Tibial artery (tissue), 4 donors: Measurements from ENCODE around the gene SPOCK2.

ENCODE experiments used
- DNase-seq, 2 donors: peaks; one replicate each; pipeline ENCODE4 v3.0.0-alpha.2; 2019
- H3K27ac ChIP-seq, 2 donors: fragments of 200-600 bp; sonication (generic) in 1 of 2; 1 replicate in 1 of 2; 2 replicates in 1 of 2; pipeline ENCODE4 v1.5.1; 2018 to 2019; ENCODE audit warnings: mild to moderate bottlenecking in 1 of 2
- H3K27me3 ChIP-seq, 2 donors: fragments of 200-600 bp; sonication (generic) in 1 of 2; one replicate each; pipeline versions ENCODE4 v1.5.1 to v1.6.0; 2016 to 2019
- H3K36me3 ChIP-seq, 3 donors: fragments of 200-600 bp; sonication (generic) in 2 of 3; one replicate each; pipeline ENCODE4 v1.5.1; 2016 to 2019; ENCODE audit warnings: mild to moderate bottlenecking in 2 of 3
- H3K4me1 ChIP-seq, 4 donors: fragments of 200-600 bp; sonication (generic) in 2 of 4; 1 replicate in 3 of 4; 2 replicates in 1 of 4; pipeline ENCODE4 v1.5.1; 2016 to 2019
- H3K4me3 ChIP-seq, 2 donors: fragments of 200-600 bp; sonication (generic) in 1 of 2; 1 replicate in 1 of 2; 2 replicates in 1 of 2; pipeline ENCODE4 v1.5.1; 2018 to 2019; ENCODE audit warnings: mild to moderate bottlenecking in 2 of 2
- H3K9me3 ChIP-seq, 3 donors: fragments of 200-600 bp; sonication (generic) in 1 of 3; one replicate each; pipeline ENCODE4 v1.5.1; 2016 to 2019
- intact Hi-C: fragments of 100-400 bp; cut with DNase I; formaldehyde crosslinking; loops from one replicate; pipeline ENCODE4 v1.15.0; 2023; ENCODE audit warnings: low total_unique reads
- TF ChIP-seq, protein P1 (sequence below), 2 experiments: fragments of 200-600 bp in 1 of 2; fragments of 450-650 bp in 1 of 2; IDR thresholded peaks; one replicate each; pipeline ENCODE4 v1.5.1; 2017 to 2019; ENCODE audit warnings: antibody characterized with exemption in 2 of 2, mild to moderate bottlenecking in 1 of 2, moderate library complexity in 1 of 2

SPOCK2 gene

DNA sequence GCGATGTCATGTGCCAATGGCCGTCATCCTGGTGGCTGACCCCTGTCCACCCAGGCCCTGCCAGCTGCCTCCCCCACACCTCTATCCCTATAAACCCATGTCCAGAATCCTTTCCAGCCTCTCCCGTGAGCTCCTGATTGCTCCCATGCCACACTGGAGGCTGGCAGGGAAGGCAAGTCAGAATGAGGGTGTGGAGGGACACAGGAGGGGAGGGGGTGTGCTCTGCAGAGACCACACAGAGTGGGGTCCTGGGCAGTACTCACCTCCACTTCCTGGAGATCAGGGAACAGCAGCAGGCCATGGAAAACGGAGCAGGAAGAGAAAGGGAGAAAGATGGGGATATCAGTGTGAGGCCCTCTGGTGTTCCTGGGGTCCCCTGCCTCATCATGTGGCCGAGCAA is 15.7 kb downstream of the SPOCK2 start:
- intact Hi-C loops, result no loop called here
- peaks cover 0 to 7% (median 0%) of the 10 kb centered on the region in 3 donors for H3K9me3 ChIP-seq
- H3K27me3 ChIP-seq, result peaks cover 0 to 3% of the 10 kb centered on the region in 2 donors
- H3K4me1 ChIP-seq, result no peaks in the 10 kb centered on the region
- TF ChIP-seq, protein P1, sequence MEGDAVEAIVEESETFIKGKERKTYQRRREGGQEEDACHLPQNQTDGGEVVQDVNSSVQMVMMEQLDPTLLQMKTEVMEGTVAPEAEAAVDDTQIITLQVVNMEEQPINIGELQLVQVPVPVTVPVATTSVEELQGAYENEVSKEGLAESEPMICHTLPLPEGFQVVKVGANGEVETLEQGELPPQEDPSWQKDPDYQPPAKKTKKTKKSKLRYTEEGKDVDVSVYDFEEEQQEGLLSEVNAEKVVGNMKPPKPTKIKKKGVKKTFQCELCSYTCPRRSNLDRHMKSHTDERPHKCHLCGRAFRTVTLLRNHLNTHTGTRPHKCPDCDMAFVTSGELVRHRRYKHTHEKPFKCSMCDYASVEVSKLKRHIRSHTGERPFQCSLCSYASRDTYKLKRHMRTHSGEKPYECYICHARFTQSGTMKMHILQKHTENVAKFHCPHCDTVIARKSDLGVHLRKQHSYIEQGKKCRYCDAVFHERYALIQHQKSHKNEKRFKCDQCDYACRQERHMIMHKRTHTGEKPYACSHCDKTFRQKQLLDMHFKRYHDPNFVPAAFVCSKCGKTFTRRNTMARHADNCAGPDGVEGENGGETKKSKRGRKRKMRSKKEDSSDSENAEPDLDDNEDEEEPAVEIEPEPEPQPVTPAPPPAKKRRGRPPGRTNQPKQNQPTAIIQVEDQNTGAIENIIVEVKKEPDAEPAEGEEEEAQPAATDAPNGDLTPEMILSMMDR (IDR thresholded peaks at IDR 0.05), result no peak
- H3K27ac ChIP-seq, result no peak overlapping the region
- peaks cover 0 to 4% (median 0%) of the 10 kb centered on the region in 3 donors for H3K36me3 ChIP-seq
- DNase-seq, result no peak
- no peak overlapping the region for H3K4me3 ChIP-seq

DNA sequence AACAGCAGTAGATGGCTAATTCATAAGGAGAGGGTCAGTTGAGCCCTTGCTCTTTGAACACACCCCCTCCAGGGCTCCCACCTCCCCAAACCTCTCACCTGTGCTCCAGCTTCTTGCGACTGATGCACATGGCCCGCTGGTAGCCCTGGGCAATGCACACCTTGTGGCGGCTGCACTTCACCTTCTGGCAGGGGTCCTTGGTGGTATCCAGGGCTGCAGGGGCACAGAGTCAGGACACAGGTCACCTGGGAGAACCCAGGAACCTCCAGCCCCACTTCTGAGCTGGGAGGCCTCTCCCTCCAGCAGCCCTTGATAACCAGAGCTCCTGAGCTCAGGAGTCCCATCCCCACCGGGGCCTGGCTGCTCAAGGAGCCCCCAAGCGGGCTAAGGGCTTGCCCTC is 16.3 kb downstream of the SPOCK2 start:
- peaks cover 0 to 3% of the 10 kb centered on the region in 2 donors for H3K27me3 ChIP-seq
- H3K27ac ChIP-seq, result no peak overlapping the region
- no peaks in the 10 kb centered on the region for H3K4me1 ChIP-seq
- no peak for DNase-seq
- peaks cover 0 to 7% (median 0%) of the 10 kb centered on the region in 3 donors for H3K9me3 ChIP-seq
- H3K36me3 ChIP-seq, result peaks cover 0 to 4% (median 0%) of the 10 kb centered on the region in 3 donors
- H3K4me3 ChIP-seq, result no peak overlapping the region
- intact Hi-C loops, result no loop called here
- TF ChIP-seq, protein P1 (IDR thresholded peaks at IDR 0.05), result no peak

DNA sequence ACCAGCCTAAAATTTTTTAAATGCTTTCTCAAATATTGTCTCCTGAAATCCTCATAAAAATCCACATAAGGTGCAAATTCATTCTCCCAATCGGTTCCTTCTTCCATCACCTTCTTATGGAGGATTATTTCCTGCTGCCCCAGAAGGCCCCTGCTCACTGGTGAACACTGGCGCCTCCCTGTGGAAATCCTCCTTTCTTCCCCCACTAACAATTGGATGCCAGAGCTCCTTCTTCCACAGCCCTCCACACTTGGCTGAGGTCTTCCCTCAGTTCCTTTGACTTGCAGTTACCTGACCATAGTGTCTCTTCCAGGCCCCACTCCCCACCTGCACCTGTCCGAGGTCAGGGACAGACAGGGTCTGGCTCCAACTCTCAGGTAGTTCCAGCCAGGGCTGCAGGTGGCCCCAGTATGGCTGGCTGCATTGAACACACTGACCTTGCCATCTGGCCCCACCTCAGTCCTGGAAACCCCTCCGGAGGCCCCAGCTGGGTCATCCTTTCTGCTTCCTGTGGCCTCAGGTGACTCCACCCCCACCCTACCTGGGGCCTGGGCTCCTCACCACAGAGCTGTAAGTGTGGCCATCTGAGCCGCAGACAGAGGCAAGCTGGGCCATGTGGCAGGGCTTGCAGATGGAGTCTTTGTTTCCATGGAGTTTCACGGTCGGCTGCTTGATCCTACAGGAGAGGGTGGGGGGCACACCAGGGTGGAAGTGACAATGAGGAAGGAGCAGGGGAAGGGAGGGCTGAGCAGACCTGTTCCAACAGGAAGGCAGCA is 18.4 kb downstream of the SPOCK2 start:
- Histone ChIP-seq H3K4me1 (no peaks in the 10 kb centered on the region), H3K27me3 (no peaks in the 10 kb centered on the region), H3K4me3 (no peak overlapping the region), H3K36me3 (peaks cover 0 to 4% (median 0%) of the 10 kb centered on the region in 3 donors), H3K27ac (no peak overlapping the region), H3K9me3 (peaks cover 0 to 7% (median 0%) of the 10 kb centered on the region in 3 donors)
- intact Hi-C loops, result no loop called here
- TF ChIP-seq, protein P1 (IDR thresholded peaks at IDR 0.05), result no peak
- DNase-seq, result no peak

DNA sequence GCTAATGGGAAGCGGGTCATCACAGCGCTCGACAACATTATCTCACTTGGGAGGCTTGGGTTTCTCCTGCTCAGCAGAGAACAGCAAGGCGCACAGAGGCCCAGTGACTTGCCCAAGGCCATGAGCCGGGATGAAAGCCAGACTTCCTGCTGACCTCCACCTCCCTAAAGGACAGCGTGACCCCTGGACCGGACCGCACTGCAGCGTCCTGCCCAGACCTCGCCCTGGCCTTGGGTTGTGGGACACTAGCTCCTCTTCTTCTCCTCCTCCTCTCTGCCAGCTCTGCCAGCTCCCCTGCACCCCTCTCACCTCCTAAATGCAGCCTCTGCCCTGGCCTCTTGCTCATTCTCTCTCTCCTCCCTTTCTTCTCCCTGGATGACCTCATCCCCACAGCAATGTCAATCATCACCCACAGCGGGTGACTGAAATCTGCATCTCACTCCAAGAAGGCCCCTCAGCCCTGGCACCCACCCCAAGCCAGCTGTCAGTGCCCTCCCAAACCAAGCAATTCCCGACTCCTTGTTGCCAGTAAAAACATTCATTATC is 19.4 kb downstream of the SPOCK2 start:
- Histone ChIP-seq H3K27me3 (no peaks in the 10 kb centered on the region), H3K36me3 (peaks cover 0 to 4% (median 0%) of the 10 kb centered on the region in 3 donors), H3K9me3 (peaks cover 0 to 7% (median 0%) of the 10 kb centered on the region in 3 donors), H3K27ac (no peak overlapping the region), H3K4me3 (no peak overlapping the region), H3K4me1 (no peaks in the 10 kb centered on the region)
- intact Hi-C loops, result no loop called here
- TF ChIP-seq, protein P1 (IDR thresholded peaks at IDR 0.05), result no peak
- no peak for DNase-seq

DNA sequence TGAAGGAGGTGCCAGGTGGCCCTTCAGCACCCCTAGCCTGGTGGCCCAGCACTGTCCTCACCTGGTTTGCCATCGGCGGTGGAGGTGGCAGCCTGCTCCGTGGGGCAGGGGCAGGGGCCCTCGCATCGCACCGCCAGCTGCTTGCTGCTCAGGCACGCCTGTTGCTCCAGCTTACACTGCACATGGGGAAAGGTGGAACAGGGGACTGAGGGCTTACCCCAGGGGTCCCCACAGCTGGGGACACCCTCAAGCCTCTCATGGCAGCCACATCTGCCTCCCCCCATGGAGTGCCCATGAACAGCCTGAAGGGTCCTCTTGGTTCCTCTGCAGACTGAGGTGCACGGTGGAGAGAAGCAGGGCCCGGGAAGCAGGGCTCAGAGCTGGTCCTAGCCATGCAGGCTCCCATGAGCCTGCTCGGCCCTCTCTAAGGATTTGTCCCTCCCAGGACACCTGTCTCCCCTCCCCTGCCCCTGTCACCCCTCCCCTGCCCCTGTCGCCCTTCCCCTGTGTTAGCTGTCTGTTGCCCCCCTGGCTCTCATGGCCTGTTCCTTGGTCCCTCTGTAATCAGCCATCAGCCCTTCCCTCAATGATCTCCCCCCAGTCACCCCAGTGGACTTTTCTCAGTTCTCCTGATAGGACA is 20.1 kb downstream of the SPOCK2 start:
- Histone ChIP-seq H3K4me3 (no peak overlapping the region), H3K4me1 (no peaks in the 10 kb centered on the region), H3K27ac (no peak overlapping the region), H3K9me3 (peaks cover 0 to 7% (median 0%) of the 10 kb centered on the region in 3 donors), H3K36me3 (peaks cover 0 to 4% (median 0%) of the 10 kb centered on the region in 3 donors), H3K27me3 (no peaks in the 10 kb centered on the region)
- intact Hi-C loops, result no loop called here
- TF ChIP-seq, protein P1 (IDR thresholded peaks at IDR 0.05), result no peak
- DNase-seq, result no peak
